Suprapubic skin (tissue), 4 donors: ENCODE results near the gene C2CD3. TPM values are rescaled to one million over a fixed set of nuclear protein-coding genes. Genes with fewer than 3 reads are reported as not detected.

Source experiments
- DNase-seq, 2 donors: peaks; one replicate each; pipeline ENCODE4 v3.0.0-alpha.2; 2019; ENCODE audit warnings: low spot score in 2 of 2
- H3K27ac ChIP-seq: fragments of 200-600 bp; sonication (generic); one replicate; pipeline ENCODE4 v1.5.1; 2019
- H3K27me3 ChIP-seq: fragments of 200-600 bp; sonication (generic); one replicate; pipeline ENCODE4 v1.5.1; 2019
- H3K36me3 ChIP-seq: fragments of 200-600 bp; sonication (generic); one replicate; pipeline ENCODE4 v1.5.1; 2019
- H3K4me1 ChIP-seq: fragments of 200-600 bp; sonication (generic); one replicate; pipeline ENCODE4 v1.5.1; 2019
- H3K4me3 ChIP-seq: fragments of 200-600 bp; sonication (generic); one replicate; pipeline ENCODE4 v1.5.1; 2019; ENCODE audit warnings: mild to moderate bottlenecking
- H3K9me3 ChIP-seq: fragments of 200-600 bp; sonication (generic); one replicate; pipeline ENCODE4 v1.5.1; 2019
- EP300 ChIP-seq: sonication (generic); formaldehyde crosslinking; IDR thresholded peaks from one replicate; pipeline ENCODE4 v1.6.1; 2017; ENCODE audit warnings: antibody characterized with exemption
- POLR2A ChIP-seq, 2 donors: fragments of 450-650 bp; IDR thresholded peaks; one replicate each; pipeline ENCODE4 v1.6.1; 2017; ENCODE audit warnings: antibody characterized with exemption in 2 of 2, mild to moderate bottlenecking in 2 of 2, moderate library complexity in 2 of 2
- POLR2AphosphoS5 ChIP-seq, 3 donors: sonication (generic); formaldehyde crosslinking; IDR thresholded peaks; one replicate each; pipeline ENCODE4 v1.6.1; 2017; ENCODE audit warnings: antibody characterized with exemption in 3 of 3
- WGBS: methylation state at CpG from one replicate; pipeline ENCODE4 v1.1.5; 2018; 5-methylcytosine and 5-hydroxymethylcytosine counted together
- total RNA-seq, 4 donors: library from RNA; depleted of rRNA; stranded (reverse); fragments of >200 nt; gene quantifications; one replicate each; pipeline ENCODE4 v1.1.0, GENCODE V29; 2016
- TF ChIP-seq, protein P1 (sequence below), 2 donors: fragments of 200-600 bp in 1 of 2; fragments of 450-650 bp in 1 of 2; sonication (generic) in 1 of 2; IDR thresholded peaks; one replicate each; pipeline ENCODE4 v1.5.1; 2016 to 2019; ENCODE audit warnings: antibody characterized with exemption in 2 of 2, mild to moderate bottlenecking in 1 of 2, moderate library complexity in 1 of 2

Gene C2CD3
- total RNA-seq, 4 donors from 2014 or later: 16.9 to 41.3 (median 29.2) TPM

DNA sequence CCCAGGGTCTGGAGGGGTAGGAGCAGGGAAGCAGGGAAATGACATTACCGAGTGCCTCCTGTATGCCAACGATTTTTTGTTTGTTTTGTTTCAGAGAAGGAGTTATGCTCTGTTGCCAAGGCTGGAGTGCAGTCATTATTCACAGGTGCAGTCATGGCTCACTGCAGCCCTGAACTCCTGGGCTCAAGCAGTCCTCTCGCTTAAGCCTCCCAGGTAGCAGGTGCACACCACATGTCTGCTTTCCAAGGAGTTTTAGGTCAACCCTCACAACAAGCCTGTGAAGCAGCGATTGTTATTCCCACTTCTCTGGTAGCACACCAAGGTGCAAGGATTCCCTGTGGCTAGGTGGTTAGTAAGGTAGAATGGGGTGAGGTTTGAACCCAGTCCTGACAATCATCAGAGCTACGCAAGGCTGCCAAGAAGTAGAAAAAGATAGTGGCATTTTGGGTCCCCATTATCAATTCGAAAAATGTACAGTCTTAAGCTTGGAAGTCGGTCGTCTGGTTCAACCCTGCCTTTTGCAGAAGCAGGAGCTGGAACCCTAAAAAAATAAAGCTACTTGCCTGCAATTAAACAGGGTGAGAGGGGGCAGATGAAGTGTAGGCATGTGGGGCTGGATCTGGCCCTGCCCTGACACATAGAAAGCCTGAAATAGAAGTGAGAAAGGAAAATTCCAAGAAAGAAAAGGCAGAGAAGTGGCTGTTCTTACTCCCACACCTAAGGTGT, 171.1 kb downstream of the C2CD3 start:
- 82% methylated on average over 8 of the region's 8 CpGs for WGBS
- TF ChIP-seq POLR2AphosphoS5 (IDR thresholded peaks at IDR 0.05) (no peak), EP300 (no peak)
- TF ChIP-seq, protein P1, sequence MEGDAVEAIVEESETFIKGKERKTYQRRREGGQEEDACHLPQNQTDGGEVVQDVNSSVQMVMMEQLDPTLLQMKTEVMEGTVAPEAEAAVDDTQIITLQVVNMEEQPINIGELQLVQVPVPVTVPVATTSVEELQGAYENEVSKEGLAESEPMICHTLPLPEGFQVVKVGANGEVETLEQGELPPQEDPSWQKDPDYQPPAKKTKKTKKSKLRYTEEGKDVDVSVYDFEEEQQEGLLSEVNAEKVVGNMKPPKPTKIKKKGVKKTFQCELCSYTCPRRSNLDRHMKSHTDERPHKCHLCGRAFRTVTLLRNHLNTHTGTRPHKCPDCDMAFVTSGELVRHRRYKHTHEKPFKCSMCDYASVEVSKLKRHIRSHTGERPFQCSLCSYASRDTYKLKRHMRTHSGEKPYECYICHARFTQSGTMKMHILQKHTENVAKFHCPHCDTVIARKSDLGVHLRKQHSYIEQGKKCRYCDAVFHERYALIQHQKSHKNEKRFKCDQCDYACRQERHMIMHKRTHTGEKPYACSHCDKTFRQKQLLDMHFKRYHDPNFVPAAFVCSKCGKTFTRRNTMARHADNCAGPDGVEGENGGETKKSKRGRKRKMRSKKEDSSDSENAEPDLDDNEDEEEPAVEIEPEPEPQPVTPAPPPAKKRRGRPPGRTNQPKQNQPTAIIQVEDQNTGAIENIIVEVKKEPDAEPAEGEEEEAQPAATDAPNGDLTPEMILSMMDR (IDR thresholded peaks at IDR 0.05): no peak

DNA sequence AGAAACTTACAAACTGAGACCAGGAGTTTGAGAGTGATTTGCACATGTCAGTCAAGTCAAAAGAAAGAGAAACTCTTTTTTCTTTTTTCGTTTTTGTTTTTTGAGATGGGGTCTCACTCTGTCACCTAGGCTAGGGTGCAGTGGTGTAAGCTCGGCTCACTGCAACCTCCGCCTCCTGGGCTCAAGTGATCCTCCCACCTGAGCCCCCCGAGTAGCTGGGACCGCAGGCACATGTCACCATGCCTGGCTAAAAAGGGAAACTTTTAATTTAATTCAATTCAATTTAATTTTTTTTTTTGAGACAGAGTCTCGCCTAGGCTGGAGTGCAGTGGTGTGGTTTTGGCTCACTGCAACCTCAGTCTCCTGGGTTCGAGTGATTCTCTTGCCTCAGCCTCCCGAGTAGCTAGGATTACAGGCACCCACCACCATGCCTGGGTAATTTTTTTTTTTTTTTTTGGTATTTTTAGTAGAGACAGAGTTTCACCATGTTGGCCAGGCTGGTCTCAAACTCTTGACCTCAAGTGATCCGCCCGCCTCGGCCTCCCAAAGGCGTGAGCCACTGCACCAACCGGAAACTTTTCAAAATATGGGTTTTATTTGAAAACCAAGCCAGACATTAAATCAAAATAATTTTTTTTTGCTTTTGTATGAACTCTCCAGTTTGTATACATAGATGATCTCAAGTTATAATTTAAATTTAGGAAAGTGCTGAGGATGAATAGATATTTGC, 171.8 kb downstream of the C2CD3 start:
- Histone ChIP-seq H3K4me1 (no peaks in the 10 kb centered on the region), H3K36me3 (peaks cover 17% of the 10 kb centered on the region), H3K9me3 (no peaks in the 10 kb centered on the region), H3K27ac (no peak overlapping the region), H3K4me3 (no peak overlapping the region), H3K27me3 (no peaks in the 10 kb centered on the region)
- peak in 1 of 2 donors; percentile 52 for DNase-seq
- 94% methylated on average over 13 of the region's 13 CpGs for WGBS
- TF ChIP-seq POLR2A (IDR thresholded peaks at IDR 0.05) (no peak), EP300 (no peak), POLR2AphosphoS5 (IDR thresholded peaks at IDR 0.05) (no peak)
- TF ChIP-seq, protein P1 (IDR thresholded peaks at IDR 0.05): no peak

More for the DNA sequence above, 171.1 kb downstream of the C2CD3 start:
- Histone ChIP-seq H3K9me3 (no peaks in the 10 kb centered on the region), H3K36me3 (peaks cover 23% of the 10 kb centered on the region), H3K27me3 (no peaks in the 10 kb centered on the region), H3K27ac (no peak overlapping the region), H3K4me3 (no peak overlapping the region), H3K4me1 (no peaks in the 10 kb centered on the region)
- peak in 1 of 2 donors; percentile 8 for DNase-seq

DNA sequence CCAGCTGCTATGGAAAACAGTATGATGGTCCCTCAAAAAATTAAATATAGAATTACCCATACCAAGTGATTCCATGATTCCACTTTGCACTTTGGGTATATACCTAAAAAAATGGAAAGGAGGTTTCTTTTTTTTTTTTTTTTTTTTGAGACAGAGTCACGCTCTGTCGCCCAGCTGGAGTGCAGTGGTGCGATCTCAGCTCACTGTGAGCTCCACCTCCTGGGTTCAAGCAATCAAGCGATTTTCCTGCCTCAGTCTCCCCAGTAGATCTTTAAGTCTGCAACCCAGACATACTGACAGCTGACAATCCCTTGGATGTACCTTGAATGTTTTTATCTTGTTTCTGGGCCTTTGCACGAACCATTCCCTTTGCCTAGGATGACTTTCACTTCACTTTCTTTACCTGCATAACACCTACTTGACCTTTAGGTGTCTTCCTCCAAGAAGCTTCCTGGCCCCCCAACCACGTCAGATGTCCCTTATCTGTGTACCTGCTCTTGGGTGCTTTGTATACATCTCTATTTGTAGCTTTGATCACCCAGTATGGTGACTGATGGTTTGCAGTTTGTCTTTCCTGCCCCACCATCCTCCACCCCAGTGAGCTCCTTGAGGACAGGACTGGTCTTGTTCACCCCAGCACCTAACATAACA, 173.6 kb downstream of the C2CD3 start:
- WGBS: 77% methylated on average over 6 of the region's 6 CpGs
- TF ChIP-seq, protein P1 (IDR thresholded peaks at IDR 0.05): no peak
- TF ChIP-seq EP300: no peak
- no peak for TF ChIP-seq POLR2AphosphoS5 (IDR thresholded peaks at IDR 0.05)
- TF ChIP-seq POLR2A (IDR thresholded peaks at IDR 0.05): no peak
- Histone ChIP-seq H3K4me3 (no peak overlapping the region), H3K4me1 (no peaks in the 10 kb centered on the region), H3K27me3 (no peaks in the 10 kb centered on the region), H3K27ac (no peak overlapping the region), H3K36me3 (peaks cover 4% of the 10 kb centered on the region), H3K9me3 (no peaks in the 10 kb centered on the region)
- no peak for DNase-seq

DNA sequence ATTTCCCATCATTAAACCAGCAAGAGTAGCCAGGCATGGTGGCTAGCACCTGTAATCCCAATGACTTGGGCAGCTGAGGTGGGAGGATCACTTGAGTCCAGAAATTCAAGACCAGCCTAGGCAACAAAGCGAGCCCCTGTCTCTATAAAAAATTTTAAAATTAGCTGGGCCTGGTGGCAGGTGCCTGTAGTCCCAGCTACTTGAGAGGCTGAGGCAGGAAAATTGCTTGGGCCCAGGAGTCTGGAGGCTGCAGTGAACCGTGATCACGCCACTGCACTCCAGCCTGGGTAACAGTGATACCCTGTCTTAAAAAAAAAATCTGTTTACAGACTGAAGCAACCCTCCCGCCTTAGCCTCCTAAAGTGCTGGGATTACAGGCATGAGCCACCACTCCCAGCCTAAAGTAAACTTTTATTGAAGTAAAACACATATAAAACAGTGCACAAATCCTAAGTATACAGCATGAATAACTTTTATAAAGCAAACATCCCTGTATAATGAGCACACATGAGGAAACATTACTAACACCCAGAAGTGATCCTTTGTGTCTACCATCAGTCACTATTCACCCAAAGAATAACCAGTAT, 174.5 kb downstream of the C2CD3 start:
- no peak overlapping the region for H3K27ac ChIP-seq
- no peaks in the 10 kb centered on the region for H3K36me3 ChIP-seq
- no peak overlapping the region for H3K4me3 ChIP-seq
- H3K27me3 ChIP-seq: no peaks in the 10 kb centered on the region
- 89% methylated on average over 4 of the region's 4 CpGs for WGBS
- no peaks in the 10 kb centered on the region for H3K9me3 ChIP-seq
- TF ChIP-seq EP300 (no peak), POLR2AphosphoS5 (IDR thresholded peaks at IDR 0.05) (no peak), POLR2A (IDR thresholded peaks at IDR 0.05) (no peak)
- TF ChIP-seq, protein P1 (IDR thresholded peaks at IDR 0.05): no peak
- no peak for DNase-seq
- H3K4me1 ChIP-seq: no peaks in the 10 kb centered on the region
